Tibial artery (tissue), 4 donors: ENCODE results near the gene RPTOR.

Experiments
- DNase-seq, 2 donors: peaks; one replicate each; pipeline ENCODE4 v3.0.0-alpha.2; 2019
- H3K27ac ChIP-seq, 2 donors: fragments of 200-600 bp; sonication (generic) in 1 of 2; 1 replicate in 1 of 2; 2 replicates in 1 of 2; pipeline ENCODE4 v1.5.1; 2018 to 2019; ENCODE audit warnings: mild to moderate bottlenecking in 1 of 2
- H3K27me3 ChIP-seq, 2 donors: fragments of 200-600 bp; sonication (generic) in 1 of 2; one replicate each; pipeline versions ENCODE4 v1.5.1 to v1.6.0; 2016 to 2019
- H3K36me3 ChIP-seq, 3 donors: fragments of 200-600 bp; sonication (generic) in 2 of 3; one replicate each; pipeline ENCODE4 v1.5.1; 2016 to 2019; ENCODE audit warnings: mild to moderate bottlenecking in 2 of 3
- H3K4me1 ChIP-seq, 4 donors: fragments of 200-600 bp; sonication (generic) in 2 of 4; 1 replicate in 3 of 4; 2 replicates in 1 of 4; pipeline ENCODE4 v1.5.1; 2016 to 2019
- H3K4me3 ChIP-seq, 2 donors: fragments of 200-600 bp; sonication (generic) in 1 of 2; 1 replicate in 1 of 2; 2 replicates in 1 of 2; pipeline ENCODE4 v1.5.1; 2018 to 2019; ENCODE audit warnings: mild to moderate bottlenecking in 2 of 2
- H3K9me3 ChIP-seq, 3 donors: fragments of 200-600 bp; sonication (generic) in 1 of 3; one replicate each; pipeline ENCODE4 v1.5.1; 2016 to 2019
- intact Hi-C: fragments of 100-400 bp; cut with DNase I; formaldehyde crosslinking; loops from one replicate; pipeline ENCODE4 v1.15.0; 2023; ENCODE audit warnings: low total_unique reads
- TF ChIP-seq, protein P1 (sequence below), 2 experiments: fragments of 200-600 bp in 1 of 2; fragments of 450-650 bp in 1 of 2; IDR thresholded peaks; one replicate each; pipeline ENCODE4 v1.5.1; 2017 to 2019; ENCODE audit warnings: antibody characterized with exemption in 2 of 2, mild to moderate bottlenecking in 1 of 2, moderate library complexity in 1 of 2

RPTOR gene

GRCh38 chr17:80858301-80859001 is 313.8 kb downstream of the RPTOR start:
- Histone ChIP-seq H3K36me3 (peaks cover 0 to 20% (median 11%) of the 10 kb centered on the region in 3 donors), H3K27ac (no peak overlapping the region), H3K27me3 (no peaks in the 10 kb centered on the region), H3K4me1 (peaks cover 0 to 25% (median 11%) of the 10 kb centered on the region in 4 donors), H3K9me3 (no peaks in the 10 kb centered on the region), H3K4me3 (no peak overlapping the region)
- TF ChIP-seq, protein P1, sequence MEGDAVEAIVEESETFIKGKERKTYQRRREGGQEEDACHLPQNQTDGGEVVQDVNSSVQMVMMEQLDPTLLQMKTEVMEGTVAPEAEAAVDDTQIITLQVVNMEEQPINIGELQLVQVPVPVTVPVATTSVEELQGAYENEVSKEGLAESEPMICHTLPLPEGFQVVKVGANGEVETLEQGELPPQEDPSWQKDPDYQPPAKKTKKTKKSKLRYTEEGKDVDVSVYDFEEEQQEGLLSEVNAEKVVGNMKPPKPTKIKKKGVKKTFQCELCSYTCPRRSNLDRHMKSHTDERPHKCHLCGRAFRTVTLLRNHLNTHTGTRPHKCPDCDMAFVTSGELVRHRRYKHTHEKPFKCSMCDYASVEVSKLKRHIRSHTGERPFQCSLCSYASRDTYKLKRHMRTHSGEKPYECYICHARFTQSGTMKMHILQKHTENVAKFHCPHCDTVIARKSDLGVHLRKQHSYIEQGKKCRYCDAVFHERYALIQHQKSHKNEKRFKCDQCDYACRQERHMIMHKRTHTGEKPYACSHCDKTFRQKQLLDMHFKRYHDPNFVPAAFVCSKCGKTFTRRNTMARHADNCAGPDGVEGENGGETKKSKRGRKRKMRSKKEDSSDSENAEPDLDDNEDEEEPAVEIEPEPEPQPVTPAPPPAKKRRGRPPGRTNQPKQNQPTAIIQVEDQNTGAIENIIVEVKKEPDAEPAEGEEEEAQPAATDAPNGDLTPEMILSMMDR (IDR thresholded peaks at IDR 0.05), result no peak
- no peak for DNase-seq
- intact Hi-C loops, result no loop called here

DNA sequence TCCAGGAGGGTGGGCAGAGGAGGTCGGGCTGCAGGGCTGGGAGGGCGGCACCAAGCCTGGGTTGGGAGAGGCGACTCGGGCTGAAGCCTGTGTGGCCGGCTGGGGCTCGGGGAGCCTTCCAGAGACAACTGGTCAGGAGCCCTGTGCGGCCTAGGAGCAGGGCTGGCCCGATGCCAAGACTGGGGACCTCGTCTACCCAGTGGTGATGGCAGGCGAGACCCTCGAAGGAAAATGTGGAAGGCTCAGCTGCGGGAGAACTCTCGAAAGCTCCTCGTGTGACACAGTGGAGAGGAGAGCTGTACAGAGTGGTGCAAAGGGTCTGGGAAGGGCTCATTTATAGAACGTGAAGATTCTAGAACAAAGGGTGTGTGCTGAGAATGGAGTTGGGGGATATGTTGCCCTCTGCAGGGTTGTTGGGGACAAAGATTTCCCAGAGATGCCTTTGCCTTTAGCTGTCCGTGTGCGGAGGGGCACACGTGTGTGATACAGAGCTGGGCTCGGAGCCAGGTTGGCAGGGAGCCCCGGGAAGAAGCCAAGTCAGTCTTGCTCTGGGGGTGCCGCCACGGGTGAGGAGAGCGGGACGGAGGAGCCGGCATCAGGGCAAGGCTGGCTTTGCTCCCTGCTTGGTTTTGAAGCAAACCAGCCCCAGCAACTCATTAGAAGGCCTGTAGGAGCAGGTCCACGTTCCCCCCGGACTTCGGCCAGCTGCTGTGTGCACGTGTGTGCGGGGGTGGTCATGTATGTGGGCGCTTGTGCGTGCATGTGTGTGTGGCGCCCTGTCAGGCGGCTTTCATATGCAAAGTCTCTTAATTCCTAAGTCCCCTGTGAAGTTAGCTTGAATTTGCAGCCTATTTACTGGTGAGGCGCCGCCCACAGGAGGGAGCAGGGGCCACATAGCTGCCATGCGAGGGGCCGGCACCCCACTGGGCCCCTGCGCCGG is 314.6 kb downstream of the RPTOR start:
- no peaks in the 10 kb centered on the region for H3K27me3 ChIP-seq
- H3K36me3 ChIP-seq, result peaks cover 0 to 20% (median 11%) of the 10 kb centered on the region in 3 donors
- DNase-seq, result peak; percentile 54 to 86
- intact Hi-C loops, result no loop called here
- TF ChIP-seq, protein P1 (IDR thresholded peaks at IDR 0.05), result no peak
- no peak overlapping the region for H3K4me3 ChIP-seq
- H3K27ac ChIP-seq, result no peak overlapping the region
- H3K4me1 ChIP-seq, result peaks cover 0 to 25% (median 11%) of the 10 kb centered on the region in 4 donors
- no peaks in the 10 kb centered on the region for H3K9me3 ChIP-seq

GRCh38 chr17:80860101-80860671 is 315.5 kb downstream of the RPTOR start:
- H3K9me3 ChIP-seq, result no peaks in the 10 kb centered on the region
- intact Hi-C loops, result no loop called here
- TF ChIP-seq, protein P1 (IDR thresholded peaks at IDR 0.05), result no peak
- peaks cover 0 to 25% (median 11%) of the 10 kb centered on the region in 4 donors for H3K4me1 ChIP-seq
- no peak overlapping the region for H3K4me3 ChIP-seq
- no peaks in the 10 kb centered on the region for H3K27me3 ChIP-seq
- H3K36me3 ChIP-seq, result peaks cover 0 to 18% (median 11%) of the 10 kb centered on the region in 3 donors
- no peak overlapping the region for H3K27ac ChIP-seq
- DNase-seq, result no peak

- Histone ChIP-seq H3K9me3 (no peaks in the 10 kb centered on the region), H3K27ac (no peak overlapping the region), H3K27me3 (no peaks in the 10 kb centered on the region), H3K4me3 (no peak overlapping the region), H3K36me3 (peaks cover 0 to 11% (median 5%) of the 10 kb centered on the region in 3 donors), H3K4me1 (peaks cover 0 to 25% (median 11%) of the 10 kb centered on the region in 4 donors)
- intact Hi-C loops, result no loop called here
- DNase-seq, result no peak
- TF ChIP-seq, protein P1 (IDR thresholded peaks at IDR 0.05), result no peak
Observed at GRCh38 chr17:80860703-80861417, 316.2 kb downstream of the RPTOR start.

DNA sequence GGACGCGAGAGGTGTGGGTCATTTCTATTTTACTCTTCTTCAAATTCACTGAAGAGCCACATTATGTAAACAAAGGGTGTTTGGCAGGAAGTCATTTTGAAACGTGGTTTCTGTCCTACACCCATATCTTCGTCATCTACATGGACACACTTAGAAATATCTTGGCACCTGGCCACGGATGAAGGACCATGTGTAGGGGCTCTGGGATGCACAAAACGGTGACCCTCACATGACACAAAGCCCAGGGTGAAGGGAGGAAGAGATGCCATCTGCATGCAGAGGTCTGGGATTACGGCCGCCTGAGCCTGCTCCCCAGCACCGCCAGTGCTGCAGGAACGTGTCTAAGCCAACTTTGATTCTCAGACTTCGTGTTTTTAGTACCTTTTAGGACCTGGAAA is 316.8 kb downstream of the RPTOR start:
- Histone ChIP-seq H3K4me3 (no peak overlapping the region), H3K4me1 (peaks cover 0 to 21% (median 11%) of the 10 kb centered on the region in 4 donors), H3K36me3 (peaks cover 0 to 8% (median 4%) of the 10 kb centered on the region in 3 donors), H3K9me3 (no peaks in the 10 kb centered on the region), H3K27me3 (no peaks in the 10 kb centered on the region), H3K27ac (no peak overlapping the region)
- intact Hi-C loops, result no loop called here
- TF ChIP-seq, protein P1 (IDR thresholded peaks at IDR 0.05), result no peak
- no peak for DNase-seq
